A549 treated with AZD9567 at 1 μM for 4 hours (cell line): ENCODE data around the gene OR4Q2. TPM values are rescaled to one million over a fixed set of nuclear protein-coding genes. Genes with fewer than 3 reads are reported as not detected.

Source experiments
- total RNA-seq: library from RNA; stranded (reverse); fragments of 200-300 nt; extraction: Qiagen RNA extraction; gene quantifications from 5 replicates; pipeline ENCODE4 v1.2.3, GENCODE V29; 2022; ENCODE audit not compliant: insufficient read depth

OR4Q2 gene
- not detected in 5 replicates for total RNA-seq

GRCh38 chr14:20001863-20002262, at the start of gene OR4Q2:
OR4Q2 (plus strand) TSS chr14:20002163.

GRCh38 chr14:19975291-19975690, 26.7 kb upstream of the OR4Q2 start, which contains the start of gene OR4K15:
OR4K15 (plus strand) TSS chr14:19975591; CDS start chr14:19975591, 0 bp downstream.

GRCh38 chr14:20019257-20019865, 17.4 kb downstream of the OR4Q2 start, which contains the start of gene OR4K14:
OR4K14 (minus strand) TSS chr14:20019307; CDS start chr14:20015193, 4,114 bp downstream.

GRCh38 chr14:20035938-20036337, 34.0 kb downstream of the OR4Q2 start, which contains the start of gene OR4K13:
OR4K13 (minus strand) TSS chr14:20036038; CDS start chr14:20034758, 1,280 bp downstream.

Other genes with a start within 250 kb of the OR4Q2 start
- gene OR4M1, start 228.7 kb upstream of the OR4Q2 start, total RNA-seq, result not detected in 5 replicates
- not detected in 5 replicates for gene OR4N2, start 198.4 kb upstream of the OR4Q2 start, total RNA-seq
- not detected in 5 replicates for gene OR4K2, start 127.0 kb upstream of the OR4Q2 start, total RNA-seq
- not detected in 5 replicates for gene OR4K5, start 81.6 kb upstream of the OR4Q2 start, total RNA-seq
- gene OR4K1, start 71.2 kb upstream of the OR4Q2 start, total RNA-seq, result not detected in 5 replicates
- gene OR4K15, start 26.6 kb upstream of the OR4Q2 start, total RNA-seq, result not detected in 5 replicates
- not detected in 5 replicates for gene OR4K14, start 17.1 kb downstream of the OR4Q2 start, total RNA-seq
- gene OR4K13, start 33.9 kb downstream of the OR4Q2 start, total RNA-seq, result not detected in 5 replicates
- not detected in 5 replicates for gene OR4L1, start 57.9 kb downstream of the OR4Q2 start, total RNA-seq
- gene OR4K17, start 108.6 kb downstream of the OR4Q2 start, total RNA-seq, result not detected in 5 replicates
- not detected in 5 replicates for gene OR4N5, start 136.7 kb downstream of the OR4Q2 start, total RNA-seq
- not detected in 5 replicates for gene OR11G2, start 188.7 kb downstream of the OR4Q2 start, total RNA-seq
- gene OR11H6, start 221.5 kb downstream of the OR4Q2 start, total RNA-seq, result not detected in 5 replicates
- gene OR11H7, start 226.8 kb downstream of the OR4Q2 start, total RNA-seq, result not detected in 5 replicates
- gene OR11H4, start 237.1 kb downstream of the OR4Q2 start, total RNA-seq, result not detected in 5 replicates